Endothelial cell of umbilical vein (primary cell): Measurements from ENCODE around the gene BACH2. TPM values are rescaled to one million over a fixed set of nuclear protein-coding genes. Genes with fewer than 3 reads are reported as not detected.

ENCODE experiments used
- BruUV-seq: library from RNA; stranded (reverse); fragments of 400-500 nt; replicated peaks from 2 replicates; lab custom pipeline; 2021; lab: Mats Ljungman, UMichigan
- CTCF ChIA-PET: fragments of 300-600, 350-600 bp; sonication (Branson Sonifier 250); formaldehyde crosslinking; loops from one replicate; lab custom pipeline; 2021; ENCODE audit warnings: antibody characterized with exemption, inconsistent platforms; lab: Charles Lee
- POLR2A ChIA-PET: fragments of 300-600, 350-600 bp; sonication (Branson Sonifier 250); formaldehyde crosslinking; loops from one replicate; lab custom pipeline; 2021; ENCODE audit warnings: antibody characterized with exemption, inconsistent platforms; lab: Charles Lee
- DNase-seq: peaks from one replicate; pipeline ENCODE4 v3.0.0-alpha.2; 2011; ENCODE audit warnings: low read depth, low spot score
- FAIRE-seq: peaks from 2 replicates; lab custom pipeline; 2011; peaks lifted over from hg19 to GRCh38; lab: Jason Lieb, UNC
- H2AFZ ChIP-seq: 2 replicates; pipeline ENCODE4 v1.6.0; 2012; ENCODE audit warnings: low read depth, low read length, control low read depth, inconsistent platforms
- H3K27ac ChIP-seq: 2 replicates; pipeline ENCODE4 v1.5.1; 2011; ENCODE audit warnings: low read depth, mild to moderate bottlenecking, control low read depth, low read length, moderate library complexity; ENCODE audit not compliant: insufficient read depth
- H3K27me3 ChIP-seq, 2 experiments: 2 replicates each; pipeline versions ENCODE4 v1.6.0 to v1.6.1; 2011; ENCODE audit warnings: low read length in 2 of 2, mixed read lengths in 1 of 2; ENCODE audit not compliant: control insufficient read depth in 2 of 2, insufficient read depth in 2 of 2
- H3K36me3 ChIP-seq, 2 experiments: 2 replicates in 1 of 2; 3 replicates in 1 of 2; pipeline ENCODE4 v1.5.1; 2011; ENCODE audit warnings: low read length in 2 of 2, mild to moderate bottlenecking in 1 of 2, moderate library complexity in 1 of 2; ENCODE audit not compliant: control insufficient read depth in 2 of 2, insufficient read depth in 2 of 2; ENCODE audit errors: extremely low read depth in 1 of 2
- H3K4me1 ChIP-seq: 3 replicates; pipeline ENCODE4 v1.5.1; 2011; ENCODE audit warnings: mild to moderate bottlenecking, low read length; ENCODE audit not compliant: control insufficient read depth, insufficient read depth; ENCODE audit errors: extremely low read depth
- H3K4me2 ChIP-seq: 2 replicates; pipeline ENCODE4 v1.6.1; 2011; ENCODE audit warnings: low read length, control low read depth, mixed read lengths; ENCODE audit not compliant: insufficient read depth
- H3K4me3 ChIP-seq, 3 experiments: fragments of 200-600 bp in 1 of 3; sonication (generic), shearing (Covaris generic) in 1 of 3; replicated peaks in 1 of 3; 2 replicates each; pipeline ENCODE4 v1.5.1; 2011 to 2016; ENCODE audit warnings: control low read depth in 3 of 3, low read length in 3 of 3, mild to moderate bottlenecking in 2 of 3, inconsistent platforms in 1 of 3, low read depth in 1 of 3, moderate library complexity in 1 of 3; ENCODE audit not compliant: insufficient read depth in 1 of 3
- H3K79me2 ChIP-seq: 2 replicates; pipeline ENCODE4 v1.6.0; 2012; ENCODE audit warnings: low read length, inconsistent platforms; ENCODE audit not compliant: control insufficient read depth, insufficient read depth
- H3K9ac ChIP-seq: replicated peaks from 2 replicates; pipeline ENCODE3; 2011; ENCODE audit warnings: low read length, control low read depth; ENCODE audit not compliant: insufficient read depth; ENCODE audit errors: extremely low read depth
- H3K9me1 ChIP-seq: replicated peaks from 3 replicates; pipeline ENCODE4 v1.6.0; 2011; ENCODE audit warnings: mild to moderate bottlenecking, low read length; ENCODE audit not compliant: control insufficient read depth, insufficient read depth; ENCODE audit errors: extremely low read depth
- H3K9me3 ChIP-seq: replicated peaks from 2 replicates; pipeline ENCODE4 v1.5.1; 2012; ENCODE audit warnings: low read length, inconsistent platforms; ENCODE audit not compliant: control insufficient read depth, insufficient read depth
- H4K20me1 ChIP-seq: replicated peaks from 2 replicates; pipeline ENCODE3; 2011; ENCODE audit warnings: mild to moderate bottlenecking, low read length; ENCODE audit not compliant: control insufficient read depth, insufficient read depth; ENCODE audit errors: extremely low read depth
- EZH2 ChIP-seq: IDR thresholded peaks from 2 replicates; pipeline ENCODE4 v1.6.1; 2012; ENCODE audit warnings: borderline replicate concordance, low read depth, mild to moderate bottlenecking, moderate library complexity, low read length, inconsistent platforms; ENCODE audit not compliant: severe bottlenecking
- FOS ChIP-seq: IDR thresholded peaks from 2 replicates; pipeline ENCODE4 v1.6.1; 2011; ENCODE audit warnings: mild to moderate bottlenecking, low read length, moderate library complexity, borderline replicate concordance; ENCODE audit not compliant: insufficient read depth
- GATA2 ChIP-seq: IDR thresholded peaks from 2 replicates; pipeline ENCODE4 v1.7.0; 2011; ENCODE audit warnings: low read depth, mild to moderate bottlenecking, moderate library complexity, mixed read lengths, low read length; ENCODE audit not compliant: insufficient read length, insufficient read depth
- JUN ChIP-seq: IDR thresholded peaks from 2 replicates; pipeline ENCODE4 v1.6.1; 2011; ENCODE audit warnings: borderline replicate concordance, low read depth; ENCODE audit not compliant: insufficient read length, insufficient read depth
- MYC ChIP-seq: IDR thresholded peaks from one replicate; pipeline ENCODE4 v1.6.1; 2011; ENCODE audit warnings: mild to moderate bottlenecking, low read depth, low read length
- POLR2A ChIP-seq: IDR thresholded peaks from 2 replicates; pipeline ENCODE4 v1.6.1; 2012; ENCODE audit warnings: low read depth, mild to moderate bottlenecking, control low read depth, low read length
- POLR2AphosphoS5 ChIP-seq: IDR thresholded peaks from 2 replicates; pipeline ENCODE4 v1.6.1; 2012; ENCODE audit warnings: low read depth, mild to moderate bottlenecking, control low read depth, low read length, moderate library complexity; ENCODE audit not compliant: insufficient read depth
- dilution Hi-C: fragments of 300-500 bp; cut with MboI; formaldehyde crosslinking; loops from one replicate; pipeline ENCODE4 v1.15.0; 2019; ENCODE audit warnings: low sequenced_read_pairs; ENCODE audit not compliant: extremely low pct_ligation_motif_present
- intact Hi-C: fragments of 100-400 bp; cut with micrococcal nuclease; formaldehyde crosslinking; loops from one replicate; pipeline ENCODE4 v1.10.0; 2022
- polyA plus RNA-seq, 4 experiments: library from polyadenylated mRNA; depleted of rRNA in 3 of 4; stranded (reverse) in 3 of 4; unstranded in 1 of 4; fragments of >200 nt; gene quantifications; 2 replicates each; pipeline versions ENCODE4 v1.2.1 to v1.2.3, GENCODE V29; 2011 to 2012; ENCODE audit warnings: missing spikeins in 1 of 4
- total RNA-seq: library from RNA; stranded (reverse); gene quantifications from 2 replicates; pipeline ENCODE4 v1.2.3, GENCODE V29; 2021
- TF ChIP-seq, protein P1 (sequence below): IDR thresholded peaks from 2 replicates; pipeline ENCODE4 v1.6.1; 2011; ENCODE audit not compliant: insufficient read depth, insufficient read length
- TF ChIP-seq, protein P2 (sequence below), 2 donors: IDR thresholded peaks; 1 replicate in 1 of 2; 2 replicates in 1 of 2; pipeline ENCODE4 v1.5.1; 2011; ENCODE audit warnings: low read length in 2 of 2, mild to moderate bottlenecking in 2 of 2, moderate library complexity in 2 of 2, control low read depth in 1 of 2, inconsistent platforms in 1 of 2, low read depth in 1 of 2; ENCODE audit not compliant: insufficient read depth in 1 of 2; ENCODE audit errors: extremely low read depth in 1 of 2

The BACH2 gene
- total and polyA plus RNA-seq, 2 donors (not counting 3 experiments of a cell fraction or from before 2014, with no cell fraction given) = 1.7 to 5.6 TPM

DNA sequence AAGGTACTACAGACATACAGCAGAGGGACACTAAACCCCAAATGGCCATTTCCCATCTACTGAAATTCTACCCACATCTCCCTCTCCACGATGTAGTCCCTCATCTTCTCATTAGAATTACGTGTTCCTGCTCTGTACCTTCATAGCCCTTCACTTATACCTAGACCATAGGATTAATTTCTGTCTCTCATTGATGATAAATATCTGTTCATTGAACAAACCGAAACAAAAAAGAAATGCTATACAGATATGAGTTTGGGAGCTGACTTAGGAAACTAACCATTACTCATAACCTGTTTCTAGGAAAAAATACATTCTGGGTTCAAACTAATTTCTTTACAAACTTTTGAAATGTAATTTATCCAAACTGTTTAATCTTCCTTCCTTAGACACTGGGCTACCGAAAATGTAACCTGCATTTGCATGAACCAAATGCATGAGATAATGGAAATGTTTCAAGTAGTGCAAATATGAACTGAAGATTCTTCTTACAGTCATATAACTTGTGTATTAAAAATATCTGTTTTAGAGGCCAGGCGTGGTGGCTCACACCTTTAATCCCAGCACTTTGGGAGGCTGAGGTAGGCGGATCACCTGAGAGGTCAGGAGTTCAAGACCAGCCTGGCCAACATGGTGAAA is 317.0 kb downstream of the BACH2 start:
- intact Hi-C loops = loop anchor here (10.0 kb wide), 1 partner anchor 105 kb away; no protein-coding TSS in a partner anchor
- CTCF ChIA-PET = interaction anchor here (1.5 kb wide), 1 partner anchor 499 kb away, joined by 4 read pairs; no protein-coding TSS in a partner anchor
- no peak for FAIRE-seq

More for the DNA sequence above, 317.0 kb downstream of the BACH2 start:
- Histone ChIP-seq H3K9me3 (no peaks in the 10 kb centered on the region), H3K4me3 (no peak overlapping the region), H3K27me3 (peaks cover 0 to 6% of the 10 kb centered on the region in 2 experiments), H3K4me2 (no peak overlapping the region), H3K9ac (no peak overlapping the region), H3K9me1 (no peaks in the 10 kb centered on the region), H2AFZ (no peak overlapping the region), H3K4me1 (no peaks in the 10 kb centered on the region), H3K36me3 (no peaks in the 10 kb centered on the region), H3K79me2 (no peaks in the 10 kb centered on the region), H4K20me1 (peaks cover 2% of the 10 kb centered on the region), H3K27ac (no peak overlapping the region)
- dilution Hi-C loops = no loop called here
- POLR2A ChIA-PET = no interaction called here
- no peak for DNase-seq
- BruUV-seq = no TSS peak
- no peak for TF ChIP-seq EZH2
- no peak for TF ChIP-seq POLR2AphosphoS5
- no peak for TF ChIP-seq JUN
- no peak for TF ChIP-seq FOS
- TF ChIP-seq, protein P1, sequence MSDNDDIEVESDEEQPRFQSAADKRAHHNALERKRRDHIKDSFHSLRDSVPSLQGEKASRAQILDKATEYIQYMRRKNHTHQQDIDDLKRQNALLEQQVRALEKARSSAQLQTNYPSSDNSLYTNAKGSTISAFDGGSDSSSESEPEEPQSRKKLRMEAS = no peak
- TF ChIP-seq POLR2A = no peak
- no peak for TF ChIP-seq MYC
- no peak for TF ChIP-seq GATA2
- TF ChIP-seq, protein P2, sequence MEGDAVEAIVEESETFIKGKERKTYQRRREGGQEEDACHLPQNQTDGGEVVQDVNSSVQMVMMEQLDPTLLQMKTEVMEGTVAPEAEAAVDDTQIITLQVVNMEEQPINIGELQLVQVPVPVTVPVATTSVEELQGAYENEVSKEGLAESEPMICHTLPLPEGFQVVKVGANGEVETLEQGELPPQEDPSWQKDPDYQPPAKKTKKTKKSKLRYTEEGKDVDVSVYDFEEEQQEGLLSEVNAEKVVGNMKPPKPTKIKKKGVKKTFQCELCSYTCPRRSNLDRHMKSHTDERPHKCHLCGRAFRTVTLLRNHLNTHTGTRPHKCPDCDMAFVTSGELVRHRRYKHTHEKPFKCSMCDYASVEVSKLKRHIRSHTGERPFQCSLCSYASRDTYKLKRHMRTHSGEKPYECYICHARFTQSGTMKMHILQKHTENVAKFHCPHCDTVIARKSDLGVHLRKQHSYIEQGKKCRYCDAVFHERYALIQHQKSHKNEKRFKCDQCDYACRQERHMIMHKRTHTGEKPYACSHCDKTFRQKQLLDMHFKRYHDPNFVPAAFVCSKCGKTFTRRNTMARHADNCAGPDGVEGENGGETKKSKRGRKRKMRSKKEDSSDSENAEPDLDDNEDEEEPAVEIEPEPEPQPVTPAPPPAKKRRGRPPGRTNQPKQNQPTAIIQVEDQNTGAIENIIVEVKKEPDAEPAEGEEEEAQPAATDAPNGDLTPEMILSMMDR (IDR thresholded peaks at IDR 0.05; ENCODE audit: extremely low read depth in 1 of 2, insufficient read depth in 1 of 2, low read depth in 1 of 2, low read length in 2 of 2) = no peak
